HG03575 (cell line): ENCODE data around the gene ARMC2.

Source experiments
- ATAC-seq: cut with Tn5 transposase; IDR thresholded peaks from one replicate; pipeline ENCODE4 v1.9.1; 2021; ENCODE audit not compliant: unreplicated experiment, insufficient number of reproducible peaks, low FRiP score; ENCODE audit errors: extremely low read depth

Gene ARMC2

DNA sequence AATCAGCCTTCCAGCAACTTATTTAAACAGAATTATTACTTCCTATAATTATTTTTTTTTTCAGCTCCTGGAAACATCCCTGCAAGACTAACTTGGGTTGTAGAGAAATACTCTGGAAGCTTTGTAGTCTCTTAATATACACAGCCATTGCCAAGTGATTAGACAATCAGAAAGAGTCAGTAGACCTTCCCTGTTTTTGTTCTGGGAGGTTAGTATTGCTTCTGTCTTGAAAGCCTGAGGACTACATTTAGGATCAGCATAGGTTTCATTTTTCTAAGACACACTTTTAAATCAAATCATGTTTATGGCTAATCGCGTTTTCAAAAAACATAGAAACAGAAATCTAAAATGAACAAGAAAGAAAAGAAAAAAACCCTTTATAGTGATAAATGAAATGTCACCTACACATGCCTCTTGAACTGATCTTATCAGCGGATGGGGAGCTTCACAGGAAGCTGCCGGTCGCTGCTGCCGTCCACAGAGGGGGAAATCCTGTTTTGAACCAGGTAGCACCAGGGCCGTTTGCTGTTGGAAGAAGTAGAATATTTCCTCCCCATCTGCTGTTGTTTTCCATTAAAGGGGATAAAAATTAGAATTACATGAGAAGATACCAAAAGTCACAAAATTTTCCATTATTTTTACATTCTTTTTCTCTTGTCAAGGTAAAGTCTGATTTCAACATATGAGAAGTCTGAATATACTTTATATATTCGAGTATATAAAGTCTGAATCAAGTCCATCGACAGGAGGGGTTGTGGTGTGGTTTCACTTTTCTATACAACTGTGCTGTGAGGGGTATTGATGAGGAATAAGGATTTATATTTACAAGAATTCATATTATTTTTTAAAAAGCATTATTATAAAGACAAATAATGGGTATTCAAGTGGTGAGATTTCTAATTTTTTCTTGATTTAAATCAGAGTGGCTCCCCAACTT lies 94.6 kb downstream of the ARMC2 start:
- ATAC-seq, result no peak

DNA sequence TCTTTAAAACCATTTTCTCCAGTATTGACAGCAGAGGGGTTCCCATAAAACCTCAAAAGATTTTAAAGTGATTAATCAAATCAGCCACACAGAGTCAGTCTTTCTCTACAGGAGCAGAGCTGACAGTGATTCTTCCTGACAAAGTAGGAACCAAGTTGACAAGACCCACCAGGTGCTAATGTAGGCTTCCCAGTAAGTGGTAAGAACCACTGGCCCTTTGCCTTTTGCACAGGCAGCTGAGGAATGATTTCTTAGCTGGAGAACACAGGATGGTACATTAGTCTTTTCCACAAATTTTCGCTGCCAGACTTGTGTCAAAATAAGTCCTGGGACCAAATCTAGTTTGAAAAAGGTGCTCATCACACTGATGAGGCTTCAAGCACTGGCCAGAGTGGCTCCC lies 95.8 kb downstream of the ARMC2 start:
- ATAC-seq, result no peak

DNA sequence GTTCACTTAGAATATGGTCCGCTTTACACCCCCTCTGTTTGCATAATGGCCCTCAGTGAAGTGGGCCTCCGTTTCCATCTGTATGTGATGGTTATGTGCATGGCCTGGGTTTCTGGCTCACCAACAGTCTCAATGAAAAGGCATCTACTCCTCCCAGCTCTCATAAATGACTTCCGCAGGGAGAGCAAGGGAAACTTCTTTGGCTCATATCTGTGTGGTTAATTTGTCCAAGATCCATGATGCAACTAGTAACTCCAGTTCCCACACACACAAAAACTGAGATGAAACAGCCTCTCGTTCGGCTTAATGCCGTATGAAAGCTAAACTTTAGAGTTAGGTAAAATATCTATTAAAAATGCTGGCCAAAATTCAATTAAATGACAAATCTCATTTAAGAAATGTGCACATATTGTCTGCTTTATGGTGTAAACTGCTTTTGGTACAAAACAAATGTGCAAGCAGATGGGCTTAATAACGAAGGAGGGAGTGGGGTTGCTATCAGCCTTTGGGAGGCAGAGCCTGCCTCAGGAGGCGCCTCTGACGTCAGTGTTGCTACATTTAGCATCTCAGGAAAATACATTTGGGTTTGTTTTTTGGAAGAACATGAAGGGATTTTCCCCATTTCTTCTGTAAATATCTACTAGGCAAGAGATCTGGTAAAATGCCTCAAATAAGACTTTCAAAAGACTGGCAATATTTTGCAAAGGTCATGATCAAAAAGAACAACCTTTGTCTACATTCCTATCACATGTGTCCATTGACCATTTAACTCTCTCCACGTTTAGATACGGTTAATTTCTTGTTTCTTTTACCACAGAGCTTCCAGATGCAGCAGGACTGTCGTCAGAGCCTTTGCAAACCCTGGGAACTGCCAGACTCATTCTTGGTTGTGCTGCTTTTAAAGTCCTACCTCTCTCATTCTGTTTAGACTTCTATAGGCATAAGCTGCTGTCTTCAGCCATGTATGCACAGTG lies 96.8 kb downstream of the ARMC2 start:
- no peak for ATAC-seq

DNA sequence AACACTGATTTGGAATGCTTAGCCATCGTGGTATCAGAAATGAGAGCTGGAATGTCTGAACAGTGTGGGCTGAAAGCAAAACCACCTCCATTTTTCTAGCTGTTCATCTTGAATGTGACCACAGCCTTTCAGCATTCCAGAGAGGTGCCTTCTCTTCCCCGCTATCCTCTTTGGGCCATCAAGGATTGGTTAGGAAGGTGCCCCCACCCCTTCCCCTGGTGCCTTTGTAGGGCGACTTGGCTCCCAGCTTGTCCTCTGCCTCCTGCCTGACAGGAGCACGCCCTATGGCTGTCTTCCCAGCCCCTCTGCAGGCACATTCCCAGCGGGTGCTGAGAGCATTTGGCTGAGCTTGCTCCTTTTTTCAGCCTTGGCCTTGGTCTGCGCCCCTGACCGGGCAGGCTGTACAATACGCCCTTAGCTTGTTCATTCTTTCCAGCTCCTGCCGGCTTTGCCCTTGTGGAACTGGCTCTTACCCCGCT lies 97.5 kb downstream of the ARMC2 start:
- ATAC-seq, result no peak

DNA sequence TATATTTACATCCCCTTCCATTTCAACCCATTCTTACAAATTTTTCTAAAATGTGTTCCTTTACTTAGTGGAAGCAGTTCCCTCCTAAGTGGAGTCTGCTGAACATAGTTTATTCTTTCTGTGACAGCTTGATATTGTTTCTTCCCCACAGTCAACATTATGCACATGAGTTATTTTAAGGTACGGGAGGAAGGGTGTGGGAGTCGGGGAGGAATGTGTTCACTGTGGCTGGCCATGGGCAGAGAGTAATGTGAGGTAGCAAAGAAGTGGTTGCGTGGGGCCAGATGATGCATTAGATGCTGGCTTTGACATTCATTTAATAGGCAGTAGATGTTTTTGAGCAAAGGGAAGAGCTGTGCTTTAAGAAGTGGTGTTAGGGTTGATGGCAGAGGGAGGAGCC lies 98.5 kb downstream of the ARMC2 start:
- ATAC-seq, result no peak

DNA sequence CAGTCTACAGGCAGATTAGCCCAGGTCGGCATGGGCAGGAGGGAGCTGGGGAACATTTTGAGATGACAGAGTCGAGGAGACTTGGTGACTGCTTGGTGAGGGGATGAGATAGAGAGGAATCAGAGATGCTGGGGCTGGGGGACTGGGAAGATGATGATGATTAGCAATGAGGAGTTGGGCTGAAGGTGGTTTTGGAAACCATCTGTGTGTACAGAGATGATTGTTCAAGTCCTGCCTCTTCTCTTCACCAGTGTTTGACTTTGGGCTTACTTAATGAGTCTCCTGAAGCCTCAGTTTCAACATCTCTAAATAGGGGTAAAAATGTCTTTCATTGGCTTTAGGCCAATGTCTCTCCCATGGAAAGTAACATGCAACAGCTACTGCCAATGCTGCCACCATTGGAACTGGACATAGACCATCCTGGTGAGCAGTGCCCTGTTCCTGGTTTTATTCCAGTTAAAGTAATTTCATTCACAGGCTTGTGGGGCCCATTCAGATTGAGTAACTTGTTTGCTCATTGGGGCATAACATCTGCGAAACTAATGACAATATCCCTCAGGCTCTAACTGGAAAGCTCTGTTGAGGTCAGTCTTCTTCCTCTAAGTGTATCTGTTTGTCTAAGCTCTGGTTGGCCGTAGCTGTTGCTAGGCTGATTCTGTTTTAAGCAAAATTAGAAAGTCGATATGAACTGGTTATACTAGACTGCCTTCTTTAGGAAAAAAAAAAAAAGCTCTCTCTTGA lies 99.1 kb downstream of the ARMC2 start:
- ATAC-seq, result no peak

DNA sequence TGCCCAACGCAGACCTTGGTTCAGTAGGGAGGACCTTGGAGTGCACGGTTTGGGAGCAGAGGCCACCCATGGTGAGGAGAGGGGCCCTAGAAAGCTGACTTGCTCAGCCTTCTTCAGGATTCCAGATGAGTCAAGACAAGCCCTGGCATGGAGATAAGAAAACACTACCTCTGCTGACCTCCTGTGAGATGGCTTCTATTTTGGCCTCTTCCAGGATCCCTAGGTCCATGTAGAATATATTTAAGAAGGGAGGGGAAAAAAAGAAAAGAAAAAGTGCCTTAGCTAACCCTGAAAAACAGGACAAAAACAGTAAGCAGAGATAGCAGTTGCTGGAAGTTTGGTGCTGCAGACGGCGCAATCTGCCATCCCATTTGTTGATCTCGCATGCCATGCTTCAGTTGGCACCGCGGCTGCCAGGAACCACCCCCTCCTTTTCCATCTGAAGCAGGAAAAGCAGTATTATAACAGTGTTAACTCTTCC lies 100.0 kb downstream of the ARMC2 start:
- no peak for ATAC-seq

DNA sequence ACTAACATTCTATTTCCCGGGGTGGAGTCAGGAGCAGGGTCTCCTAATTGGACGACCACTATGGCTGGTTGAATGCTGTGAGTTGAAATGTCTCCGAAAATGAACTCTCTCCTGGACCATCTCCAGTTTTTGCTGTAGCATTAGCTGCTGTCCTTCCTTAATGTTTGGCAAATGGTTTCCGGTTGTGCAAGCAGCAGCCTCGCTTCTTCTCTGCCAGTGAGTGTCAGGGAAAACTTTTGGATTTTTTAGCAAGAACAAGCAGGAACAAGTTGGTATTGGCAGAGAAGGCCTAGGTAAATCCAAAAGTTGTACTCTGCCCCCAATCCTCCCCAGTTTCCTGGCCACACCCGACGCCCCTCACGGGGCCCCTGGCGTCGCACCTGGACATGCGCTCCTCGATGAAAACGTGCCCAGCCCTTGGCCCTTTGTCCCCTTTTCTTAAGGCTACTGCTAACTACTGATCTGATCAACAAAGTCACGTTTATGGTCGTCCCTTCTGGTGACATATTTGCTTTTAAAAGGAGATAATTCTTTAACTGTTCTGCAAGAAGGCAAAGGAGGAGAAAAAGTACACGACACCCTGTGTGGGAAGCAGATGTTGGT lies 103.2 kb downstream of the ARMC2 start:
- no peak for ATAC-seq

DNA sequence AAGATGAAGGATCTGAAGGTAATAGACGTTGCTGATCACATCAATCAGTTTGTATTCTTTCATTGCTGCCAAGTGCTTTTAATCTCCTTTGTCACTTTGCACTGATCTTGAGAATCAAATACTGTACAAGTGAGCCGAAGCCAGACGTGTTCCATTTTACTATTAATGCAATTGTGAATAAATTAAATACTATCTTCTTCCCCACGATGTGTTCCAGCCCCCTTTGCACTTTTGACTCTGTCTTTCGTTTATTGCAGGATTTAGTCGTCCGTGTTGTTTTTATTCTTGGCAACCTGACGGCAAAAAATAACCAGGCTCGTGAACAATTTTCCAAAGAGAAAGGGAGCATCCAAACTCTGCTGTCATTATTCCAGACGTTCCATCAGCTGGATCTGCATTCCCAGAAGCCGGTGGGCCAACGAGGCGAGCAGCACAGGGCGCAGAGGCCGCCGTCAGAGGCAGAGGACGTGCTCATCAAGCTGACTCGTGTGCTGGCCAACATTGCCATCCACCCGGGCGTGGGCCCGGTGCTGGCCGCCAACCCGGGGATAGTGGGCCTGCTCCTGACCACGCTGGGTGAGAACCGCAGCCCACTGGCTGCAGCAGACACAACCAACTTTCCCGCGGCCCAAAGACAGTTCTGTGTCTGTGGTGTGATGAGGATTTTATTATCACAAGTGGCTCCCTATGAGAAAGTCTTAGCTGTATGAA lies 104.7 kb downstream of the ARMC2 start:
- no peak for ATAC-seq

DNA sequence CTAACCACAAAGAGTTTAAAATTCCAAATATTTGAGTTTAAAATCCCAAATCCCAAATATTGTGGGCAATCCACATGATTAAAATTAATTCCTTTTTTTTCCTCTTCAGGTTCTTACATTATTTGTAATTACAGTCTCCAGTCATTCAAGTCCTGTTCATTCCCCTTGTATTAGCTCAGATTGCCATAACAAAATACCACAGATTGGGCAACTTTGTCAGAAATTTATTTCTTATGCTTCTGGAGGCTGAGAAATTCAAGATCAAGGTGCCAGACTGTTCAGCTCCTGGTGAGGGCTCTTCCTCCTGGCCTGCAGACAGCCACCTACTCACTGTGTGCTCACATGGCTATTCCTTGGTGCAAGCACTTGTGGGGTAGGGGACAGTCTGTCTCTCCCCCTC lies 105.5 kb downstream of the ARMC2 start:
- ATAC-seq, result no peak

DNA sequence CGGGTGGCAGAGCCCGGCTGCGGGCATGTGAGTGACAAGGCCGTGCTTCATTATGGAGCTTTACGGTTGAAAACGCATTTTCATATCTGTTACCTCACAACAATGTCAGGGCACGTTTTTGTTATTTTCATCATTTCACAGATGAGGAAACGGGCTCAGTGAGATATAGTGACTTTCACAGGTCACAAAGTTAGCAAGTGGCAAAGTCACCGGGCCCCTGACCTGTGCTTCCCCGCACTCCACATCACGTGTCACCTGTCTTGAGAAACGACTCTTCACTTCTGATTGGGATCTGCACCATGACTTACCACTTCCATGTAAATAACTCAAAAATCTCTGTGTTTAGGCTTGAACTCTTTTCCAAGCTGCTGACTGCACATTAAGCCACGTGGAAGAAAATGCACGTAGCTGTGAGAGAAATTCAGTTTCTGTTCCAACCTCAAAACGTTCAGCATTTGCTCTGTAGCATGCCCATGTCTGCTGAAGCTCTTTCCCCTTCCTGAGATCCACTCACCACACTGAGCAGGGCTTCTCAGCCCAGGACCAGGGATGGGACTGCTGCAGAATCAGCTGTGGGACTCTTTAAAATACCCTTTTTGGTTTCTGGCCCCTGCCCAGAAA lies 107.2 kb downstream of the ARMC2 start:
- no peak for ATAC-seq

DNA sequence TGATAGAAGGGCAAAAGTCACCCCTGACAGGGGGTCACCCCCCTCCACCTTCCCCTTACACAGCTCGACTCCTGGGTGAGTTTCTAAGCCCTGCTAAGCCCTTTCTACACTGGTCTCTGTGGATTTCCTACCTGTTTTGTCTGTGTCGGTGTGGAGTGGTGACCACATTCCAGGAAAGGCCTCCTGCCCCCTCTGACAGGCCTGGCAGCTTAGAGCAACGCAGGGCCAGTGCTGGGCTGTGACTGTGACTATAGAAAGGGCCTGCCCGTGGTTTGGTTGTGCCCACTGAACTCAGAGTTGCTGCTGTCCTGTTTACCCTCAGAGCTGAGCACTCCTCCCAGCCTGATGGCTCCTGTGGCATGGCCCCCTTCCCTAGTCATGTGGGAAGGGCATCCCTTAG lies 109.0 kb downstream of the ARMC2 start:
- no peak for ATAC-seq

DNA sequence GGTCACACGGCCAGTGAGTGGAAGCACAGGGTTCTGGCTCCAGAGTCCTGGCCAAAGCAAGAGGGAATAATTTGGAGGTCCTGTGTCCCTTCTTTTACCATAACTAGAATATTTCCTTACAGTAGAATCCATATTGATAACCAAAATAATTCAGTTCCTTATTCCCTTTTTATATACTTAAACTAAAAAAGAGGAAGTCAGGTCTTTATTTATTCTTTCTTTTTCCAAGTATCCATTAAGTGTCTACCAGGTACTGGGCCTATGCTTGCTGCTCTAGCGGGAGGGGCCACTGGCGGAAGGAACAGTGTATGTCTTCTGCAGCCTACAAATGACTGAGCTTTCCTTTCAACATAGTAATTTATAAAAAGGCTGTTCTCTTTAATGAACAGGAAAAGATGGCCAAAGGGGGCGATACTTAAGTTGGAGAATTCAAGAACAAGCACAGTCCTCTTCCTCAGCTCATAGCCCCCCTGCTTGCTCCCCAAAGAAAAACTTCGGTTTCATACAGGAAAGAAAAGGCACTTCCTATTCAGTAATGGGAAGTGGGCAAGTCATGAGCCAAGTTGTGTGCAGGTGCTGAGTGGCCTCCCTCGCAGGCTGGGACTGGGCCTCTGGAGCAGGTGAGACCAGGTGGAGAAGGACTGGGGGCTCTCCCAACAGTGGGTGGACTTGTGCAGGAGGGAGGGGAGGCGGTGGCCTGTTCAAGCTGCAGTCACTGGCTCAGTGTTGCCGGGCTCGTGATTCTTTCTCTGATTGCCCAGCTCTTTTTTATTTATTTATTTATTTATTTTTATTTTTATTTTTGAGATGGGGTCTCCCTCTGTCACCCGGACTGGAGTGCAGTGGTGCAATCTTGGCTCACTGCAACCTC lies 110.9 kb downstream of the ARMC2 start:
- ATAC-seq, result no peak

DNA sequence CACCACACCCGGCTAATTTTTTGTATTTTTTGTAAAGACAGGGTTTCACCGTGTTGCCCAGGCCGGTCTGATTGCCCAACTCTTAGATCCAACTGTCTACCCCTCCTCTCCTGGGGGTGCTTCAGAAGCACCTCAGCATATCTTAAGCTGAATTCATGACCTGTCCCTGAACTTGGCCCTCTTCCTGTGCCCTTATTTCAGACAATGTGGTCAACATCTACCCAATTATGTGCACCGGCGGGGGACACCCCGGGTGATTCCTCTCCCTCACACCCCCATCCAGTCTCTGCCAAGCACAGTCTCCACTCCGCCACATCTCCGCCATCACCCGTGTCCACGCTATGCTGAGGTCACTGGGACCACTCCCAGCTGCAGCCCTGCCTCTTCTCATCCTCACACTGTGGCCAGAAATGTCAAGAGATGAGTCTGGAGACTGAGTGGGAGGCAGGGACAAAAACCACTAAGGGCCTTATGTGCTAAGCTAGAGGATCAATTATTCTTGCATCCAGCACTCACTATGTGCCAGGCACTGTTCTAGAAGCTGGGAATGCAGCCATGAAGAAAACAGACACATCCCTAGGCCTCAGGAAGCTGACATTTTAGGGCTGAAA lies 111.9 kb downstream of the ARMC2 start:
- no peak for ATAC-seq

DNA sequence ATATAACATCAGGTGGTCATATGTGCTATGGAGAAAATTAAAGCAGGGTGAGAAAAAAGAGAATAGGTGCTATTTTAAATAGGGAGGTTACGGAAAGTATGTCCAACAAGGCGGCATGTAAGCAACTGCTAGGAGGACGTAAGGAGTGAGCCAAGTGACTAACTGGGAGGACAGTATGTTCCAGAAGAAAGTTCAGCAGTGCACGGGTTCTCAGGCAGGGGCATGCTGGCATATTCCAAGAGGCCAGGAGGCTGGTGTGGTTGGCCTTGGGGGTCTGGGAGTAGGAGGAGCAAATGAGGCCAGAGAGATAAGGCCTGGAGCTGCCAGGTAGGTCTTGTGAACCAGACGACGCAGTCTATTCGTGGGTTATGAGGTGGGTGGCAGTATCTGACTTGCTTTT lies 112.4 kb downstream of the ARMC2 start:
- ATAC-seq, result no peak

DNA sequence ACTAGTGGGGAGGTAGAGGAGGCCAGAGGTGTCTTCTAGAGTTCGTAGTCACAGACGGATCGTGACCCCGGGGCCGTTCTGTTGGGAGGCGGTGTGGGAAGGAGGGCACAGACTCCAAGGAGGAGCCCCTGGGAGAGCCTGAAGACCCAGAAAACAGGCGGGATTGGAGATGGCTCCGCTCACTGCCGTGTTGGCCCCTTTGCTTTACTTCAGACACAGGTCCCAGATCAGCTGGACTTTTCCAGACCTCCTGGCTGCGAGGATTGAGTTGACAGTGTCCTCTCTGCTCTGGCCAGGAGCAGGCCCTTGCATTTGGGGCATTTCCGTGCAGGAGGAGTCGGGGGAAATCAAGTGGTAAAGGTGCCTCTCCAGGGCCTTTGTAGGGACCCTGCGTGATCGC lies 112.9 kb downstream of the ARMC2 start:
- ATAC-seq, result no peak
